SU-DHL-6 (cell line): ENCODE results near the gene HOMEZ.

Source experiments
- H2AFZ ChIP-seq: fragments of 200-600 bp; sonication (generic); 2 replicates; pipeline ENCODE4 v1.6.1; 2014; ENCODE audit warnings: low read depth, mild to moderate bottlenecking, moderate library complexity, mixed read lengths, antibody characterized with exemption, low read length; ENCODE audit not compliant: severe bottlenecking
- H3F3A ChIP-seq: fragments of 200-600 bp; shearing (Covaris generic); 2 replicates; pipeline ENCODE4 v1.6.0; 2016; ENCODE audit warnings: antibody characterized with exemption, mild to moderate bottlenecking; ENCODE audit not compliant: insufficient read depth
- H3K27ac ChIP-seq: fragments of 200-600 bp; sonication (generic); 2 replicates; pipeline ENCODE4 v1.5.1; 2016; ENCODE audit warnings: low read depth, mild to moderate bottlenecking, low read length, moderate library complexity, mixed read lengths
- H3K27me3 ChIP-seq: fragments of 200-600 bp; sonication (generic), shearing (Covaris generic); 2 replicates; pipeline ENCODE4 v1.6.0; 2014; ENCODE audit warnings: mild to moderate bottlenecking, low read length
- H3K36me3 ChIP-seq: fragments of 200-600 bp; sonication (generic); 2 replicates; pipeline ENCODE4 v1.6.1; 2014; ENCODE audit warnings: mild to moderate bottlenecking, low read length, mixed read lengths
- H3K4me2 ChIP-seq: fragments of 300-600, 200-600 bp; shearing (Covaris generic), sonication (generic); 2 replicates; pipeline ENCODE4 v1.6.0; 2014; ENCODE audit warnings: low read length, low read depth, mild to moderate bottlenecking; ENCODE audit not compliant: poor library complexity, severe bottlenecking
- H3K4me3 ChIP-seq: fragments of 200-600 bp; sonication (generic); 2 replicates; pipeline ENCODE4 v1.5.1; 2014; ENCODE audit warnings: antibody characterized with exemption, low read length, mild to moderate bottlenecking, mixed read lengths; ENCODE audit not compliant: insufficient read depth, poor library complexity, severe bottlenecking
- H3K79me2 ChIP-seq: fragments of 200-600 bp; sonication (generic); 2 replicates; pipeline ENCODE4 v1.6.1; 2014; ENCODE audit warnings: mild to moderate bottlenecking, low read length, moderate library complexity; ENCODE audit not compliant: insufficient read depth
- H3K9ac ChIP-seq: fragments of 200-600 bp; sonication (generic); 2 replicates; pipeline ENCODE4 v1.7.0; 2014; ENCODE audit warnings: mild to moderate bottlenecking, low read length
- H3K9me2 ChIP-seq: fragments of 200-600 bp; sonication (generic); replicated peaks from 2 replicates; pipeline ENCODE4 v1.6.1; 2014; ENCODE audit warnings: low read length; ENCODE audit not compliant: insufficient read depth
- H3K9me3 ChIP-seq: fragments of 200-600 bp; sonication (generic); 2 replicates; pipeline ENCODE4 v1.6.1; 2014; ENCODE audit warnings: low read length, mixed read lengths; ENCODE audit not compliant: insufficient read depth
- H4K20me1 ChIP-seq: fragments of 200-600 bp; sonication (generic); 2 replicates; pipeline ENCODE4 v1.6.1; 2014; ENCODE audit warnings: low read depth, mild to moderate bottlenecking, antibody characterized with exemption, low read length, moderate library complexity, mixed read lengths
- EZH2phosphoT487 ChIP-seq: fragments of 200-600 bp; sonication (generic), shearing (Covaris generic); conservative IDR thresholded peaks from 2 replicates; pipeline ENCODE4 v1.6.1; 2018; ENCODE audit warnings: mild to moderate bottlenecking, antibody characterized with exemption, low read length, moderate library complexity, mixed read lengths
- TF ChIP-seq, protein P1 (sequence below): fragments of 200-600 bp; sonication (generic); IDR thresholded peaks from one replicate; pipeline ENCODE4 v1.5.1; 2017; ENCODE audit warnings: antibody characterized with exemption, mild to moderate bottlenecking, low read length, moderate library complexity; ENCODE audit not compliant: insufficient read depth, poor library complexity, severe bottlenecking

HOMEZ gene

DNA sequence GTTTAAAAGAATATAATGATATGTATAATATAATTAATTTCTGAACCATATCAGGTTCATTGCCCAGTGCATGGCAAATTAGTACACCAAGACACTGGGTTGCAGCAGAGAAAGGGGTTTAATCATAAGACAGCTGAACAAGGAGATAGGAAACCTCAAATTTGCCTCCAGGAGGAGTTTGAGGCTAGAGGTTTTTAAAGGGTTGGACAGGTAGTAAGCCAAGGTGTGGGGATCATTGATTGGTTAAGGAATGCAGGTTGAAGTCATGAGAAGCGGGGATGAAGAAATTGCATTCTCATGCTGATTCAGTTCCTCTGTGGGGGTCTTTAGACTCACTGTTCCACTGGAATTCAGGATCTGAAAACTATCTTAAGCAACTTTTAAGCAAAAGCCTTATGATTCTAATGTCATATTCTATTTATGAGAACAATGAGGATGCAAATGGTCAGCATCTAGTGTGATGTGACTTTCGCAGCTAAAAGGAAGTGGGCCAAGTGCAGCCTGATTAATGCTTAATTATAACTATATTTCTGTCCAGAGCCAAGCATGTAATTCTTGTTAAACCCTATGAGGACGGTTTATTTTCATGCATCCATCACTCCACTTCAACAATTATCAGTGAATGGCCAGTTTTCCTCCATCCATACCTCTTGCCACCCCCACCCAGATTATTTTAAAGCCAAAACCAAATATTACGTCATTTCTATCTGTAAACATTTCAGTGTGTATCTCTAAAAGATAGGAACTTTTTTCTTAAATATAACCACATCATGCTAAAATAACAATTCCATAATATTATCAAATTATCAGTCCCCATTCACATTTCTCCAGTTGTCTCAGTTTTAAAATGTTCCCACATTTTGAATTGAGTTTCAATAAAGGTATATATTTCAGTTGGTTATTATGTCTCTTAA, 33.3 kb downstream of the HOMEZ start:
- Histone ChIP-seq H3F3A (no peaks in the 10 kb centered on the region), H3K27ac (no peak overlapping the region), H2AFZ (no peak overlapping the region), H3K27me3 (no peaks in the 10 kb centered on the region), H3K79me2 (no peaks in the 10 kb centered on the region), H3K4me2 (no peak overlapping the region), H4K20me1 (no peaks in the 10 kb centered on the region), H3K9me3 (no peaks in the 10 kb centered on the region), H3K36me3 (no peaks in the 10 kb centered on the region), H3K9ac (no peak overlapping the region), H3K4me3 (no peak overlapping the region), H3K9me2 (no peaks in the 10 kb centered on the region)
- no peak for TF ChIP-seq EZH2phosphoT487
- TF ChIP-seq, protein P1, sequence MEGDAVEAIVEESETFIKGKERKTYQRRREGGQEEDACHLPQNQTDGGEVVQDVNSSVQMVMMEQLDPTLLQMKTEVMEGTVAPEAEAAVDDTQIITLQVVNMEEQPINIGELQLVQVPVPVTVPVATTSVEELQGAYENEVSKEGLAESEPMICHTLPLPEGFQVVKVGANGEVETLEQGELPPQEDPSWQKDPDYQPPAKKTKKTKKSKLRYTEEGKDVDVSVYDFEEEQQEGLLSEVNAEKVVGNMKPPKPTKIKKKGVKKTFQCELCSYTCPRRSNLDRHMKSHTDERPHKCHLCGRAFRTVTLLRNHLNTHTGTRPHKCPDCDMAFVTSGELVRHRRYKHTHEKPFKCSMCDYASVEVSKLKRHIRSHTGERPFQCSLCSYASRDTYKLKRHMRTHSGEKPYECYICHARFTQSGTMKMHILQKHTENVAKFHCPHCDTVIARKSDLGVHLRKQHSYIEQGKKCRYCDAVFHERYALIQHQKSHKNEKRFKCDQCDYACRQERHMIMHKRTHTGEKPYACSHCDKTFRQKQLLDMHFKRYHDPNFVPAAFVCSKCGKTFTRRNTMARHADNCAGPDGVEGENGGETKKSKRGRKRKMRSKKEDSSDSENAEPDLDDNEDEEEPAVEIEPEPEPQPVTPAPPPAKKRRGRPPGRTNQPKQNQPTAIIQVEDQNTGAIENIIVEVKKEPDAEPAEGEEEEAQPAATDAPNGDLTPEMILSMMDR, result no peak

DNA sequence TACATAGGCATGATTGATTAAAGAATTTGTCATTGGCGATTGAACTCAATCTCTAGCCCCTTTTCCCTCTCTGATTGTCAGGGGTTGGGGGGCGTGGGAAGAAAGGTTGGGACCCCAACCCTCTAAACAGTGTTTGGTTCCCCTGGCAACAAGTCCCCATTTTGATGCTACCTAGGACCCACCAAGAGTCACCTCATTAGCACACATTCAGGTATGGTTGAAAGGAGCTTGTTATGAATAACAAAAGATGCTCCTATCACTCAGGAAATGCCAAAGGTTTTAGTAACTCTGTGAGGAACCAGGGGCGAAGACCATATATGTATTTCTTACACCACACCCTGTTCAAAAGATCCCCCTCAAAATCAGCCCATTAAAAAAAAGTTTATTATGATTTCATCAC, 33.9 kb downstream of the HOMEZ start:
- Histone ChIP-seq H3K27me3 (no peaks in the 10 kb centered on the region), H3K36me3 (no peaks in the 10 kb centered on the region), H3K9ac (no peak overlapping the region), H3K9me2 (no peaks in the 10 kb centered on the region), H3F3A (no peaks in the 10 kb centered on the region), H3K4me3 (no peak overlapping the region), H3K9me3 (no peaks in the 10 kb centered on the region), H2AFZ (no peak overlapping the region), H3K79me2 (no peaks in the 10 kb centered on the region), H3K27ac (no peak overlapping the region), H3K4me2 (no peak overlapping the region), H4K20me1 (no peaks in the 10 kb centered on the region)
- TF ChIP-seq, protein P1, result no peak
- no peak for TF ChIP-seq EZH2phosphoT487

DNA sequence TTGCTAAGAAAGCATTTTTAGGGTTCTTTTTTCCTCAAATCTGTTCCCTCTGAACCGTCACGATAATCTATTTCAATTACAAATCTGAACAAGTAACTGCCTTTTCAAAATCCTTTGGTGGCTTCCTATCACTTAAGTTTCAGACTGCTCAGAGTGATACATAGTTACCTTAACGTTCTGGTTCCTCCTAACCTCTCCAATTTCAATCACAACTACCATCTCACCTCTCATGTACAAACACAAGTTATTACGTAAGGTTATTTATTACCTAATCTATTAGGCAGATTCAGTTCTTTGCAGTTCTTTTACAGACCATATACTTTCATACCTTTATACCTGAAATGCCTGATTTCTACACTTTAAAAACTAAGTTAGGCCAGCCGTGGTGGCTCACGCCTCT, 36.1 kb downstream of the HOMEZ start:
- Histone ChIP-seq H3K79me2 (no peaks in the 10 kb centered on the region), H3K36me3 (no peaks in the 10 kb centered on the region), H3K27ac (no peak overlapping the region), H3F3A (no peaks in the 10 kb centered on the region), H3K9me3 (no peaks in the 10 kb centered on the region), H2AFZ (no peak overlapping the region), H3K4me2 (no peak overlapping the region), H3K9ac (no peak overlapping the region), H4K20me1 (no peaks in the 10 kb centered on the region), H3K27me3 (no peaks in the 10 kb centered on the region), H3K9me2 (no peaks in the 10 kb centered on the region), H3K4me3 (no peak overlapping the region)
- TF ChIP-seq EZH2phosphoT487, result no peak
- TF ChIP-seq, protein P1, result no peak
